ENCODE results near the gene PAWR.

GRCh38 chr12:79547044-79547734 lies 143.6 kb downstream of the PAWR start:
- TF ChIP-seq CTCF (IDR thresholded peaks at IDR 0.05; ENCODE audit: insufficient read depth, low read depth, low read length) = no peak
- no peak for TF ChIP-seq EZH2 (IDR thresholded peaks at IDR 0.05; ENCODE audit: insufficient read depth, low read length)
